ENCODE data around the gene CCT5. TPM values are rescaled to one million over a fixed set of nuclear protein-coding genes. Genes with fewer than 3 reads are reported as not detected.

The CCT5 gene
- polyA plus RNA-seq, 1 of the 3 experiments (the other 2 are of a cell fraction) = 378 TPM

DNA sequence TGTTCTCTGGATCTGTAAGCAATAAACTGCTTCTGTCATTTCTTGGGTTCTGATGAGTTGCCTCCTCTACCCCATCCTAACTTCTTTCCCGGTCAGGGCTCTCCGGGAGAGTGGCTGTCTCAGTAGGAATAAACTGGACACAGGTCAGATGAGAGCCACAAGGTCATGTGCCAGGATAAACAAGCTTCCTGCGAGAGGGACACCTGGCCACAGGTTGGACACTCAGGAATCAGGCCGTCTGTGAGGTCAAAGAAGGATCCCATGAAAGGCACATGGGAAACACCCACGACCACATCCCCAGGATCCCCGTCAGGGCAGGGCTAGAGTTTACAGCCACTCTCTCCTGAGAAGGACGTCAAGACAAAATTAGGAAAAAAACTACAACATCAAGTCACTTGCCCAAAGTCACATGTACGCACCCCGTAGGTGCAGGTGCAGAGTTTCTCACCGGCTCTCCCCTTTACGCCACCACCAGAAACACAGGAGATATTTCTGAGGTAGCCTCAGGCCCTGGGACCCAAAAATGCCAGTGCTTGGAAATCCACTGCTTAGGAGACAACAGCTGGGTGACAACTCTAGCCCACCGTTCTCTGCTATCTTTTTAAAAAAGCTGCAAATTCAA lies 28.7 kb downstream of the CCT5 start:
- DNase-seq = no peak
- TF ChIP-seq CTCF (IDR thresholded peaks at IDR 0.05) = no peak
- no peak for TF ChIP-seq TEAD4 (IDR thresholded peaks at IDR 0.05; ENCODE audit: borderline replicate concordance, insufficient read depth)
- TF ChIP-seq FOXJ3 (CRISPR knock-in tag; IDR thresholded peaks at IDR 0.05) = no peak
- no peak for TF ChIP-seq REST (IDR thresholded peaks at IDR 0.05; ENCODE audit: low read depth, low read length)
- TF ChIP-seq RFX5 (IDR thresholded peaks at IDR 0.05; ENCODE audit: low read length) = no peak
- no peak for TF ChIP-seq FOSL2 (IDR thresholded peaks at IDR 0.05; ENCODE audit: borderline replicate concordance, low read depth)
- CTCF ChIA-PET = interaction anchor here (0.6 to 1.4 kb wide), 3 partner anchors 13 to 79 kb away, joined by 3 to 4 read pairs (median 3); no protein-coding TSS in a partner anchor
- Histone ChIP-seq H3K9me3 (no peaks in the 10 kb centered on the region), H3K9me2 (no peaks in the 10 kb centered on the region), H3F3A (replicated peaks; ENCODE audit: insufficient read depth) (no peaks in the 10 kb centered on the region), H3K9ac (no peak overlapping the region), H3K27ac (ENCODE audit: low read depth in 2 of 2, low read length in 1 of 2) (no peak overlapping the region), H3K36me3 (replicated peaks in 1 of 2; ENCODE audit: control insufficient read depth in 1 of 2, insufficient read depth in 2 of 2, low read length in 1 of 2) (peaks cover 0 to 4% of the 10 kb centered on the region in 2 experiments), H3K27me3 (ENCODE audit: insufficient read depth) (no peaks in the 10 kb centered on the region), H3K4me1 (ENCODE audit: control insufficient read depth in 1 of 2, insufficient read depth in 2 of 2, low read depth in 1 of 2, low read length in 1 of 2) (no peaks in the 10 kb centered on the region), H3K4me2 (no peak overlapping the region), H2AFZ (ENCODE audit: low read depth) (no peak overlapping the region), H3K4me3 (ENCODE audit: low read depth in 2 of 2, low read length in 1 of 2) (no peak overlapping the region), H3K79me2 (ENCODE audit: insufficient read depth) (no peaks in the 10 kb centered on the region), H4K20me1 (ENCODE audit: insufficient read depth) (no peaks in the 10 kb centered on the region)
- 91% methylated on average over 12 of the region's 12 CpGs for WGBS (ENCODE audit: low lambda C conversion rate)
- POLR2A ChIA-PET = interaction anchor here (0.6 to 1.5 kb wide), 2 partner anchors 29 to 323 kb away, joined by 3 read pairs; partner anchors contain the start of genes ATPSCKMT and CCT5

GRCh38 chr5:10279328-10279727 lies 29.2 kb downstream of the CCT5 start:
- Histone ChIP-seq H3K4me1 (ENCODE audit: control insufficient read depth in 1 of 2, insufficient read depth in 2 of 2, low read depth in 1 of 2, low read length in 1 of 2) (no peaks in the 10 kb centered on the region), H3K9me2 (no peaks in the 10 kb centered on the region), H3K9me3 (no peaks in the 10 kb centered on the region), H4K20me1 (ENCODE audit: insufficient read depth) (no peaks in the 10 kb centered on the region), H3F3A (replicated peaks; ENCODE audit: insufficient read depth) (no peaks in the 10 kb centered on the region), H3K36me3 (replicated peaks in 1 of 2; ENCODE audit: control insufficient read depth in 1 of 2, insufficient read depth in 2 of 2, low read length in 1 of 2) (peaks cover 0 to 4% of the 10 kb centered on the region in 2 experiments), H2AFZ (ENCODE audit: low read depth) (no peak overlapping the region), H3K4me3 (ENCODE audit: low read depth in 2 of 2, low read length in 1 of 2) (no peak overlapping the region), H3K27ac (ENCODE audit: low read depth in 2 of 2, low read length in 1 of 2) (no peak overlapping the region), H3K27me3 (ENCODE audit: insufficient read depth) (no peaks in the 10 kb centered on the region), H3K79me2 (ENCODE audit: insufficient read depth) (no peaks in the 10 kb centered on the region), H3K4me2 (no peak overlapping the region), H3K9ac (no peak overlapping the region)
- WGBS (ENCODE audit: low lambda C conversion rate) = 99% methylated on average over 4 of the region's 4 CpGs
- CTCF ChIA-PET = interaction anchor here (0.6 to 2.4 kb wide), 3 partner anchors 10 to 78 kb away, joined by 3 to 5 read pairs (median 4); no protein-coding TSS in a partner anchor
- no peak for DNase-seq
- POLR2A ChIA-PET = interaction anchor here (1.5 kb wide), 1 partner anchor 29 kb away, joined by 3 read pairs; the partner anchor contains the start of genes ATPSCKMT and CCT5
- TF ChIP-seq IRF3 (IDR thresholded peaks at IDR 0.05; ENCODE audit: low read depth, low read length) (no peak), EP300 (IDR thresholded peaks at IDR 0.05; ENCODE audit: borderline replicate concordance in 1 of 2, low read depth in 1 of 2, low read length in 1 of 2) (no peak)
